Astrocyte of the hippocampus (primary cell): ENCODE results near the gene TMEM161B.
A peak's percentile ranks its signal among the peaks of the same experiment; 100 is the strongest.
"Not testable (repeated sequence)": the region's sequence is repeated elsewhere in the genome, so short reads cannot be mapped to it uniquely, and the experiment has no call there.

ENCODE experiments used
- DNase-seq: peaks from one replicate; pipeline ENCODE4 v3.0.0; 2011; ENCODE audit warnings: low read depth, low spot score

TMEM161B gene

GRCh38 chr5:88183255-88183654 lies 85.4 kb downstream of the TMEM161B start:
- DNase-seq, result no peak

- DNase-seq, result not testable (repeated sequence)
Measured at GRCh38 chr5:88177486-88177885, 91.2 kb downstream of the TMEM161B start.

- no peak for DNase-seq
Measured at GRCh38 chr5:88172847-88173758, 95.5 kb downstream of the TMEM161B start.

GRCh38 chr5:88159591-88159990 lies 109.1 kb downstream of the TMEM161B start:
- DNase-seq, result no peak

GRCh38 chr5:88158056-88158455 lies 110.6 kb downstream of the TMEM161B start:
- DNase-seq, result no peak

GRCh38 chr5:88154891-88155290 lies 113.8 kb downstream of the TMEM161B start:
- DNase-seq, result no peak

GRCh38 chr5:88150747-88151146 lies 117.9 kb downstream of the TMEM161B start:
- no peak for DNase-seq

GRCh38 chr5:88145611-88146467 lies 122.8 kb downstream of the TMEM161B start:
- DNase-seq, result peak; percentile 74

- no peak for DNase-seq
Measured at GRCh38 chr5:88145221-88145610, 123.4 kb downstream of the TMEM161B start.
